Measurements from ENCODE around the gene RERE.

RERE gene

GRCh38 chr1:8580566-8580965 is 236.9 kb downstream of the RERE start:
- no peak for DNase-seq

GRCh38 chr1:8578936-8579335 is 238.5 kb downstream of the RERE start:
- DNase-seq = no peak

GRCh38 chr1:8578132-8578877 is 239.1 kb downstream of the RERE start:
- DNase-seq = no peak

GRCh38 chr1:8574985-8575384 is 242.5 kb downstream of the RERE start:
- no peak for DNase-seq

GRCh38 chr1:8572106-8572505 is 245.3 kb downstream of the RERE start:
- no peak for DNase-seq

DNA sequence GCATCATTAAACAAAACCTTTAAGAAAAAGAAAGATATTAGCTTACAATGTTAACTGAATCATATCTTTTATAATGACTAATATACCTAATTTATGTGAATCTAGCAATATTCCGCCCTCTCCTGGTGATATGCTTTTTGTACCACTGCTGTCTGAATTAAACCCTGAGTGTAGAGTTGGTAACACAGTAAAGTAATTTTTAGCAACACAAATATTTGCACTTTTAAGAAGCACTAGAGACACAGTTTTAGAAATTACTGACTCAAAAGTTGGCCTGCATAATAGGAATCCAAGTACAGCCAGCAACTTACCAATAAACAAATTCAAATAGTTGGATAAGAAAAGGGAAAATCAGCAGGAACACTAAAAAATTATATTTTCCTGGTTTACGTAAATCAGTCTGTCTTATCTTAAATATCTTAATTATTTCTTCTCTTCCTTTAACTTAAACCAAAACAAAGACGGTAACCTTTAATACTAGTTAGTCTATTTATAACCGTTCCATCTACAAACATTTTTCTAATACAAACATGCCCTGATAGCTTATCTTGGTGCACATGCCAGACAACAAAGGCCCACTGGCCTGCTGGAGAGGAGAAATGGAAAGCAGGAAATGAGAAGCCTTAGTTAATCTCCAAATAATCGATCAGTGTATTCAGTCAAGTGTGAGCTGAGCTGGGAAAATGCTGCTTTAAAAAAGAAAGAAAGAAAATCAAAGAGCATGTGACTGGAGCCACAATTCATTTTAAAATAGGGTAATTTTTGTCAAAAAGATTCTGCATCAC is 246.0 kb downstream of the RERE start:
- DNase-seq = peak in 1 of 51 donors; percentile 21

DNA sequence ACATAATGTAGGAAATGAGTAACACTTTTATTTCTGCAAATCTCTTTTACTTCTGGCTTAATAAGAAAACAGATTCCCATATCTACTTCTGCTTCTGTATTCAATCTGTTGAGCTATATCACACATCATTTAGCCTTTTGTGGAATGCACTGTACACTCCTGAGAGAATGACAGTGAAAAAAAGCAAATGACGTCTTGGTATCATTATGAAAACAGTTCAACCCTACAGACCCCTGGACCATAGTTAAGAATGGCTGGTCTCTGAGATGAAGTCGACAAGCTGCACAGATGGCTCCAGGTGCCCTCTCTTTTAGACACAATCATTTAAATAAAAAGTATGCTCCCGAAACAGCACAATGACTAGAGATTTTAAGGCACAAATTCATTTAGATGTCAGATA is 247.0 kb downstream of the RERE start:
- DNase-seq = no peak

- no peak for DNase-seq
Observed at GRCh38 chr1:8569242-8569641, 248.2 kb downstream of the RERE start.

DNA sequence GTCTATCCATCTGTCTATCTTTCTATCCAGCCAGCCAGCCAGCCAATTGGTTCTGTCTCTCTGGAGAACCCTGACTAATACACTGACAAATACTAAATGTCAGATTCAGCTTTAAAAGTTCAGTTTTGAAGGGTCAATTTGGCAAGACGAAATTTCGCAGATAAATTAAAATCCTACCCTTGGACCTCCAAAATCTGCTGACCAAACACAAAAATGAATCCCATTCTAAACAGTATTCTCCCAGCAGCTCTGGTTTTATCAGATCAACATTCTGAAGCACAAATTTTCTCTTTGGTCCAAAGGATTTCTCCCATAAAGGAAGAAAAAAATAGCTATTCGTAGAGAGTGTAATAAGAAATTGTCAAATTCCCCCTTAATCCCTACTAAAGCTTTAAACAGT is 248.6 kb downstream of the RERE start:
- no peak for DNase-seq

DNA sequence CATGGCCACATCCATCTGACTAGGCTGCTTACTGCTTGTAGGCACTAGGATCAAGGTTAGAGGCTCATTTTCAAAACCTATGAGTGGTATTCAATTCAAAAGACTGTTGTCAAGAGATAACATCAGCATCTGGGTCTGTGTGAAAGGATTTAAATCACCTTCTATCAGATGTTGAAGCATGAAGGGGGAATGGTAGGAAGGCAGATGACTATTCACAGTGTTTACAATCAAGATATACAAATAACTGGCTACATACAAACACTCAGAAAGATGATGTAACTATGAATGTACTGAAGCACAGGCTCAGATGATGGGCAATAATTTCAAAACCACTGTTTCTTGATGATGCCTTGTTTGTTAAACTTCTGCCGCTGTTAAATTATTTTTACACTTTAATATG is 250.3 kb downstream of the RERE start:
- DNase-seq = no peak

GRCh38 chr1:8565802-8566201 is 251.6 kb downstream of the RERE start:
- no peak for DNase-seq

DNA sequence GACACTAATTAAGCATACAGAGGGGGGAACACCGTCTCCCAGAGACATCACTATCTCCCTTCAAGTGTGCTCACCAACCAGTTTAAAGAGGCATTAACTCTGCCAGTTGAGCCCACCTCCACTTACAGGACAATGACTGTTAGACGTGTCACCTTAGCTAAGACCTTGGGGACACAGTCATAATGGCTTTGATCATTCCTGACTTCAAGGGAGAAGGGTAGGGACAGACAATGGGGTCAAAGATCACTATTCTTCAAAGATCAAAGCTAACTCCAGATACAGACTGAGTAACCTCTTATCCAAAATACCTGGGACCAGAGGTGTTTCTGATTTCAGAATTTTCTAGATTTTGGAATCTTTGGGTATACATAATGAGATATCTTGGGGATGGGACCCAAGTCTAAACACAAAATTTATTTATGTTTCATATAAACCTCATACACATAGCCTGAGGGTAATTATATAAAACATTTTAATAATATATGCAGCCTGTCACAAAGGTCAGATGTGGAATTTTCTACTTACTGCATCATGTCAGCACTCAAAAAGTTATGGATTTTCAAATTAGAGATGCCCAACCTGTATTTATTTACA is 253.4 kb downstream of the RERE start:
- no peak for DNase-seq

DNA sequence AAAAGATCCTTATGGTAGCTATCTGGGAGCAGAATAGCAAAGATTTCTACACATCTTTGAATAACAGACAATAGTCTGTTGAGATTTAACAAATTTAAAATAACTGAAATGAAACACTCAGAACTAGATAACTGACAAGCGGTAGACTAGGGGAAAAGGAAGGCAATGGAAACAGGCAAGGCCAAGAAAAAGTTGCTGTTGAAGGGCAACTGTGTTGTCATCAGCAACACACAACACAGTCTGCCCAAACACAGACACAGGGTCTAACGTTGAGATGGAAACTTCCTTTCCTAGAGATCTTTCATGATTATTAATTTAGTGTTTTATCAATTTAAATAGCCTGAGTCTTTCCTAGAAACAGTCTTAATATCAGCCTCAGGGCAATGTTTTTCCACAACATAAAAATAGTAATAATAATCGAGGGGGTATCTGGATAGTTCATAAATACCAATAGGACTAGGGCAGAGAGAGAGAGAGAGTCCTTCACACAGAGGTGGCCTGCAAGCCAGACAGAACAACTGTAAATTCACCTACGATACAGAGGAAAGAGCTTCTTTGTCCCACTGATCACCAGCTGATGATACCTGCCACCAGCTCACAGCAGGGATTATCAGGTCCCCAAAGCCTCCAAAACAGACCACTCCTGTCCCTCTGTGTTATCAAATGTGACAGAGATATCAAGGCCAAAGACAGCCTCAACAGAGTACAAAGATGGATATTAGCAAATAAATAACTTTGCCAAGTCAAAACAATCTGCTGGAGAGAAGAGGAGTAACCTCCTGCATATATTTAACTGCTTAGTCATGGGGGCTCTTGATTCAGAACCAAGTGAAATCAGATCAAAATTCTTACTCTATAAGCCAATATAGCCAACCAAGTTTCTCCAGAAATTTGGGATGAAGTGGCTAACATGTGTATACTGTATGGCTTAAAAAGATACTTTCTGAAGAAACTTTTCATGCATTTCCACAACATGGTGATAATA is 254.3 kb downstream of the RERE start:
- no peak for DNase-seq

- DNase-seq = no peak
Observed at GRCh38 chr1:8562222-8562621, 255.2 kb downstream of the RERE start.

GRCh38 chr1:8560611-8561544 is 256.6 kb downstream of the RERE start:
- peak in 7 of 51 donors; percentile 9 to 60 (median 18) for DNase-seq

- no peak for DNase-seq
Observed at GRCh38 chr1:8560035-8560434, 257.4 kb downstream of the RERE start.

- DNase-seq = no peak
Observed at GRCh38 chr1:8555582-8555981, 261.9 kb downstream of the RERE start.

DNA sequence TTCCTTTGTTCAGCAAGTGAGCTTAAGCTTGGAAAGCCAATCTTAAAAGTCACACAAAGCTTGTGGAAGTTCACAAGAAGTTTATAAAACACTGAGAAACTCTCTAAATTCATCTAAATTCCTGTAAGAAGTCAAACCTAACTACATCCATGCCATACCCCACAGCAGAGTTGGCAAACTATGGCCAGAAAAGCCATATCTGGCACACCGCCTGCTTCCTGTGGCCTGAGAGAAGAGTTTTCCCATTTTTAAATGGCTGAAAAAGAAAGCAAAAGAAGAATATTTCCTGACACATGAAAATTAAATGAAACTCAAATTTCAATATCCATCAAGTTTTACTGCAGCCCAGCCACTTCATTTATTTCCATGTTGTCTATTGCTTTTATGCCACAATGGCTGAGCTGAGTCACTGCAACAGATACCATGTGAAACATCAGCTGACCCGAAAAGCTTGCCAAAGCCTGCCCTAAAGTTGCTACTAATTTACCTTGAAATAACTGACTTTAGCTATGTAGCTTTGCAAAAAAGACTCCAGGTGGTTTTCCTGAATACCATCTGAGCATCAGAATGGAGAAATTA is 262.4 kb downstream of the RERE start:
- no peak for DNase-seq

- peak in 4 of 51 donors; percentile 3 to 19 (median 6) for DNase-seq
Observed at GRCh38 chr1:8552820-8553397, 264.5 kb downstream of the RERE start.
